GM23248 (cell line): Measurements from ENCODE around the gene HECTD4.

Experiments
- EZH2 ChIP-seq: fragments of 200-600 bp; sonication (generic); IDR thresholded peaks from 2 replicates; pipeline ENCODE4 v1.6.1; 2018; ENCODE audit warnings: antibody characterized with exemption, mild to moderate bottlenecking; ENCODE audit not compliant: insufficient read depth, poor library complexity, severe bottlenecking
- EZH2phosphoT487 ChIP-seq: fragments of 200-600 bp; sonication (generic); IDR thresholded peaks from 2 replicates; pipeline ENCODE4 v1.6.1; 2018; ENCODE audit warnings: antibody characterized with exemption, moderate library complexity, mild to moderate bottlenecking, low read depth; ENCODE audit not compliant: insufficient read depth

GRCh38 chr12:112153893-112154219 lies 228.4 kb downstream of the HECTD4 start:
- TF ChIP-seq EZH2: no peak
- TF ChIP-seq EZH2phosphoT487: no peak
